Keratinocyte (primary cell): ENCODE measurements around the gene POMC.

ENCODE experiments used
- EZH2 ChIP-seq: IDR thresholded peaks from one replicate; pipeline ENCODE4 v1.6.1; 2012; ENCODE audit warnings: inconsistent platforms, mild to moderate bottlenecking, low read length, moderate library complexity
- TF ChIP-seq, protein P1 (sequence below), 3 experiments: IDR thresholded peaks in 1 of 3; conservative IDR thresholded peaks in 1 of 3; optimal IDR thresholded peaks in 1 of 3; 2 replicates in 2 of 3; 3 replicates in 1 of 3; pipeline versions ENCODE3 to v1.5.1; 2011; ENCODE audit warnings: low read length in 3 of 3, mild to moderate bottlenecking in 3 of 3, moderate library complexity in 2 of 3, control low read depth in 1 of 3, inconsistent platforms in 1 of 3; ENCODE audit not compliant: insufficient read depth in 2 of 3; ENCODE audit errors: extremely low read depth in 1 of 3

- TF ChIP-seq, protein P1, sequence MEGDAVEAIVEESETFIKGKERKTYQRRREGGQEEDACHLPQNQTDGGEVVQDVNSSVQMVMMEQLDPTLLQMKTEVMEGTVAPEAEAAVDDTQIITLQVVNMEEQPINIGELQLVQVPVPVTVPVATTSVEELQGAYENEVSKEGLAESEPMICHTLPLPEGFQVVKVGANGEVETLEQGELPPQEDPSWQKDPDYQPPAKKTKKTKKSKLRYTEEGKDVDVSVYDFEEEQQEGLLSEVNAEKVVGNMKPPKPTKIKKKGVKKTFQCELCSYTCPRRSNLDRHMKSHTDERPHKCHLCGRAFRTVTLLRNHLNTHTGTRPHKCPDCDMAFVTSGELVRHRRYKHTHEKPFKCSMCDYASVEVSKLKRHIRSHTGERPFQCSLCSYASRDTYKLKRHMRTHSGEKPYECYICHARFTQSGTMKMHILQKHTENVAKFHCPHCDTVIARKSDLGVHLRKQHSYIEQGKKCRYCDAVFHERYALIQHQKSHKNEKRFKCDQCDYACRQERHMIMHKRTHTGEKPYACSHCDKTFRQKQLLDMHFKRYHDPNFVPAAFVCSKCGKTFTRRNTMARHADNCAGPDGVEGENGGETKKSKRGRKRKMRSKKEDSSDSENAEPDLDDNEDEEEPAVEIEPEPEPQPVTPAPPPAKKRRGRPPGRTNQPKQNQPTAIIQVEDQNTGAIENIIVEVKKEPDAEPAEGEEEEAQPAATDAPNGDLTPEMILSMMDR (optimal IDR thresholded peaks at IDR 0.05 in 1 of 3, IDR thresholded peaks at IDR 0.05 in 1 of 3, conservative IDR thresholded peaks at IDR 0.05 in 1 of 3; ENCODE audit: extremely low read depth in 1 of 3, insufficient read depth in 2 of 3, low read length in 3 of 3), result no peak
- no peak for TF ChIP-seq EZH2
Observed at GRCh38 chr2:25159949-25160348, 8.4 kb downstream of the POMC start.
